Measurements from ENCODE around the gene CEBPG. TPM values are rescaled to one million over a fixed set of nuclear protein-coding genes. Genes with fewer than 3 reads are reported as not detected.

CEBPG gene
- total and polyA plus RNA-seq, 2 donors: 16.8 to 21.0 TPM

GRCh38 chr19:33406521-33407139 is 33.1 kb downstream of the CEBPG start:
- DNase-seq (ENCODE audit: low read depth in 6 of 9, low spot score in 9 of 9): peak in 8 of 9 donors; percentile 6 to 72 (median 38)
- H3K36me3 ChIP-seq (ENCODE audit: control insufficient read depth in 2 of 2, insufficient read depth in 2 of 2, low read length in 1 of 2): no peaks in the 10 kb centered on the region

GRCh38 chr19:33407140-33407551 is 33.6 kb downstream of the CEBPG start:
- Histone ChIP-seq H3K36me3 (ENCODE audit: control insufficient read depth in 2 of 2, insufficient read depth in 2 of 2, low read length in 1 of 2) (no peaks in the 10 kb centered on the region), H3K4me1 (ENCODE audit: control insufficient read depth in 2 of 2, insufficient read depth in 2 of 2, low read length in 2 of 2) (no peaks in the 10 kb centered on the region), H3K27ac (ENCODE audit: low read depth in 1 of 2, low read length in 1 of 2) (no peak overlapping the region), H3K4me3 (ENCODE audit: low read length in 2 of 2) (no peak overlapping the region), H3K27me3 (ENCODE audit: control insufficient read depth in 2 of 2, insufficient read depth in 1 of 2, low read length in 1 of 2) (no peaks in the 10 kb centered on the region), H3K9me3 (ENCODE audit: control insufficient read depth in 2 of 2, insufficient read depth in 1 of 2, low read length in 1 of 2) (no peaks in the 10 kb centered on the region)
- no peak for DNase-seq (ENCODE audit: low read depth in 6 of 9, low spot score in 9 of 9)
- 72% methylated on average over 9 of the region's 9 CpGs for whole genome bisulfite sequencing

More at GRCh38 chr19:33406521-33407139, 33.1 kb downstream of the CEBPG start:
- Histone ChIP-seq H3K27me3 (ENCODE audit: control insufficient read depth in 2 of 2, insufficient read depth in 1 of 2, low read length in 1 of 2) (no peaks in the 10 kb centered on the region), H3K27ac (ENCODE audit: low read depth in 1 of 2, low read length in 1 of 2) (no peak overlapping the region), H3K4me1 (ENCODE audit: control insufficient read depth in 2 of 2, insufficient read depth in 2 of 2, low read length in 2 of 2) (no peaks in the 10 kb centered on the region), H3K9me3 (ENCODE audit: control insufficient read depth in 2 of 2, insufficient read depth in 1 of 2, low read length in 1 of 2) (no peaks in the 10 kb centered on the region), H3K4me3 (ENCODE audit: low read length in 2 of 2) (no peak overlapping the region)
- 68% methylated on average over 13 of the region's 13 CpGs for WGBS

GRCh38 chr19:33407716-33408115 is 34.2 kb downstream of the CEBPG start:
- H3K27me3 ChIP-seq (ENCODE audit: control insufficient read depth in 2 of 2, insufficient read depth in 1 of 2, low read length in 1 of 2): no peaks in the 10 kb centered on the region
- no peaks in the 10 kb centered on the region for H3K36me3 ChIP-seq (ENCODE audit: control insufficient read depth in 2 of 2, insufficient read depth in 2 of 2, low read length in 1 of 2)
- H3K9me3 ChIP-seq (ENCODE audit: control insufficient read depth in 2 of 2, insufficient read depth in 1 of 2, low read length in 1 of 2): no peaks in the 10 kb centered on the region
- H3K27ac ChIP-seq (ENCODE audit: low read depth in 1 of 2, low read length in 1 of 2): no peak overlapping the region
- DNase-seq (ENCODE audit: low read depth in 6 of 9, low spot score in 9 of 9): no peak
- no peaks in the 10 kb centered on the region for H3K4me1 ChIP-seq (ENCODE audit: control insufficient read depth in 2 of 2, insufficient read depth in 2 of 2, low read length in 2 of 2)
- H3K4me3 ChIP-seq (ENCODE audit: low read length in 2 of 2): no peak overlapping the region
- 91% methylated on average over 12 of the region's 12 CpGs for WGBS

- no peaks in the 10 kb centered on the region for H3K4me1 ChIP-seq (ENCODE audit: control insufficient read depth in 2 of 2, insufficient read depth in 2 of 2, low read length in 2 of 2)
- H3K9me3 ChIP-seq (ENCODE audit: control insufficient read depth in 2 of 2, insufficient read depth in 1 of 2, low read length in 1 of 2): no peaks in the 10 kb centered on the region
- H3K36me3 ChIP-seq (ENCODE audit: control insufficient read depth in 2 of 2, insufficient read depth in 2 of 2, low read length in 1 of 2): no peaks in the 10 kb centered on the region
- H3K4me3 ChIP-seq (ENCODE audit: low read length in 2 of 2): no peak overlapping the region
- H3K27ac ChIP-seq (ENCODE audit: low read depth in 1 of 2, low read length in 1 of 2): no peak overlapping the region
- 89% methylated on average over 13 of the region's 13 CpGs for WGBS
- no peaks in the 10 kb centered on the region for H3K27me3 ChIP-seq (ENCODE audit: control insufficient read depth in 2 of 2, insufficient read depth in 1 of 2, low read length in 1 of 2)
- DNase-seq (ENCODE audit: low read depth in 6 of 9, low spot score in 9 of 9): no peak
Measured at GRCh38 chr19:33408116-33408515, 34.6 kb downstream of the CEBPG start.

GRCh38 chr19:33408538-33409434 is 35.3 kb downstream of the CEBPG start:
- Histone ChIP-seq H3K27me3 (ENCODE audit: control insufficient read depth in 2 of 2, insufficient read depth in 1 of 2, low read length in 1 of 2) (no peaks in the 10 kb centered on the region), H3K27ac (ENCODE audit: low read depth in 1 of 2, low read length in 1 of 2) (no peak overlapping the region), H3K9me3 (ENCODE audit: control insufficient read depth in 2 of 2, insufficient read depth in 1 of 2, low read length in 1 of 2) (no peaks in the 10 kb centered on the region), H3K36me3 (ENCODE audit: control insufficient read depth in 2 of 2, insufficient read depth in 2 of 2, low read length in 1 of 2) (no peaks in the 10 kb centered on the region), H3K4me1 (ENCODE audit: control insufficient read depth in 2 of 2, insufficient read depth in 2 of 2, low read length in 2 of 2) (no peaks in the 10 kb centered on the region), H3K4me3 (ENCODE audit: low read length in 2 of 2) (no peak overlapping the region)
- WGBS: 91% methylated on average over 18 of the region's 18 CpGs
- DNase-seq (ENCODE audit: low read depth in 6 of 9, low spot score in 9 of 9): no peak

- no peak for DNase-seq (ENCODE audit: low read depth in 6 of 9, low spot score in 9 of 9)
- no peak overlapping the region for H3K27ac ChIP-seq (ENCODE audit: low read depth in 1 of 2, low read length in 1 of 2)
- no peaks in the 10 kb centered on the region for H3K9me3 ChIP-seq (ENCODE audit: control insufficient read depth in 2 of 2, insufficient read depth in 1 of 2, low read length in 1 of 2)
- H3K27me3 ChIP-seq (ENCODE audit: control insufficient read depth in 2 of 2, insufficient read depth in 1 of 2, low read length in 1 of 2): no peaks in the 10 kb centered on the region
- WGBS: 97% methylated on average over 27 of the region's 27 CpGs
- no peaks in the 10 kb centered on the region for H3K4me1 ChIP-seq (ENCODE audit: control insufficient read depth in 2 of 2, insufficient read depth in 2 of 2, low read length in 2 of 2)
- no peaks in the 10 kb centered on the region for H3K36me3 ChIP-seq (ENCODE audit: control insufficient read depth in 2 of 2, insufficient read depth in 2 of 2, low read length in 1 of 2)
- no peak overlapping the region for H3K4me3 ChIP-seq (ENCODE audit: low read length in 2 of 2)
Measured at GRCh38 chr19:33409906-33410685, 36.6 kb downstream of the CEBPG start.

- Histone ChIP-seq H3K27me3 (ENCODE audit: control insufficient read depth in 2 of 2, insufficient read depth in 1 of 2, low read length in 1 of 2) (no peaks in the 10 kb centered on the region), H3K9me3 (ENCODE audit: control insufficient read depth in 2 of 2, insufficient read depth in 1 of 2, low read length in 1 of 2) (no peaks in the 10 kb centered on the region), H3K27ac (ENCODE audit: low read depth in 1 of 2, low read length in 1 of 2) (no peak overlapping the region), H3K4me3 (ENCODE audit: low read length in 2 of 2) (no peak overlapping the region), H3K4me1 (ENCODE audit: control insufficient read depth in 2 of 2, insufficient read depth in 2 of 2, low read length in 2 of 2) (no peaks in the 10 kb centered on the region), H3K36me3 (ENCODE audit: control insufficient read depth in 2 of 2, insufficient read depth in 2 of 2, low read length in 1 of 2) (no peaks in the 10 kb centered on the region)
- DNase-seq (ENCODE audit: low read depth in 6 of 9, low spot score in 9 of 9): no peak
- WGBS: 97% methylated on average over 21 of the region's 21 CpGs
Measured at GRCh38 chr19:33410915-33411401, 37.4 kb downstream of the CEBPG start.

GRCh38 chr19:33411621-33412180 is 38.2 kb downstream of the CEBPG start:
- no peak for DNase-seq (ENCODE audit: low read depth in 6 of 9, low spot score in 9 of 9)
- WGBS: 96% methylated on average over 20 of the region's 20 CpGs
- no peaks in the 10 kb centered on the region for H3K4me1 ChIP-seq (ENCODE audit: control insufficient read depth in 2 of 2, insufficient read depth in 2 of 2, low read length in 2 of 2)

More at GRCh38 chr19:33411621-33412180, 38.2 kb downstream of the CEBPG start:
- H3K4me3 ChIP-seq (ENCODE audit: low read length in 2 of 2): no peak overlapping the region
- H3K27ac ChIP-seq (ENCODE audit: low read depth in 1 of 2, low read length in 1 of 2): no peak overlapping the region
- H3K27me3 ChIP-seq (ENCODE audit: control insufficient read depth in 2 of 2, insufficient read depth in 1 of 2, low read length in 1 of 2): no peaks in the 10 kb centered on the region
- no peaks in the 10 kb centered on the region for H3K9me3 ChIP-seq (ENCODE audit: control insufficient read depth in 2 of 2, insufficient read depth in 1 of 2, low read length in 1 of 2)
- no peaks in the 10 kb centered on the region for H3K36me3 ChIP-seq (ENCODE audit: control insufficient read depth in 2 of 2, insufficient read depth in 2 of 2, low read length in 1 of 2)

All from thymus (tissue), 11 donors.